ENCODE measurements around the gene DOCK3. TPM values are rescaled to one million over a fixed set of nuclear protein-coding genes. Genes with fewer than 3 reads are reported as not detected.

The DOCK3 gene
- total and polyA plus RNA-seq, 2 of the 4 experiments (the other 2 are of a cell fraction), result under 0.01 to 0.12 TPM

GRCh38 chr3:50930371-50931208, 255.9 kb downstream of the DOCK3 start:
- H2AK5ac ChIP-seq (ENCODE audit: low read depth, low read length), result no peak overlapping the region
- no peak overlapping the region for H3K23ac ChIP-seq (ENCODE audit: low read depth, low read length)
- H3K79me1 ChIP-seq (ENCODE audit: low read depth in 1 of 2, low read length in 2 of 2), result no peaks in the 10 kb centered on the region
- H2BK5ac ChIP-seq (ENCODE audit: low read depth, low read length, poor library complexity, severe bottlenecking), result no peak overlapping the region
- dilution Hi-C loops (cut with HindIII; ENCODE audit: low sequenced_read_pairs, unreplicated experiment), result no loop called here
- H3K4me1 ChIP-seq (ENCODE audit: control insufficient read depth, insufficient read depth, low read length), result no peaks in the 10 kb centered on the region
- ATAC-seq (ENCODE audit: low read depth) (no peak), DNase-seq (no peak)
- no peak overlapping the region for H4K5ac ChIP-seq (ENCODE audit: low read depth, low read length)
- no peaks in the 10 kb centered on the region for H4K20me1 ChIP-seq (ENCODE audit: insufficient read depth, low read length)
- H3K27ac ChIP-seq (ENCODE audit: insufficient read depth, low read length), result no peak overlapping the region
- no peak overlapping the region for H3K4ac ChIP-seq (ENCODE audit: low read depth, low read length)
- no peak for TF ChIP-seq SMC3 (IDR thresholded peaks at IDR 0.05; ENCODE audit: low read depth, low read length)
- TF ChIP-seq POLR2A (IDR thresholded peaks at IDR 0.05; ENCODE audit: low read depth, low read length), result no peak
- TF ChIP-seq RFX5 (IDR thresholded peaks at IDR 0.05; ENCODE audit: low read depth, low read length), result no peak
- TF ChIP-seq MAZ (IDR thresholded peaks at IDR 0.05; ENCODE audit: borderline replicate concordance, low read depth, low read length), result no peak
- TF ChIP-seq FOS (IDR thresholded peaks at IDR 0.05; ENCODE audit: low read depth, low read length), result no peak
- TF ChIP-seq, protein P1, sequence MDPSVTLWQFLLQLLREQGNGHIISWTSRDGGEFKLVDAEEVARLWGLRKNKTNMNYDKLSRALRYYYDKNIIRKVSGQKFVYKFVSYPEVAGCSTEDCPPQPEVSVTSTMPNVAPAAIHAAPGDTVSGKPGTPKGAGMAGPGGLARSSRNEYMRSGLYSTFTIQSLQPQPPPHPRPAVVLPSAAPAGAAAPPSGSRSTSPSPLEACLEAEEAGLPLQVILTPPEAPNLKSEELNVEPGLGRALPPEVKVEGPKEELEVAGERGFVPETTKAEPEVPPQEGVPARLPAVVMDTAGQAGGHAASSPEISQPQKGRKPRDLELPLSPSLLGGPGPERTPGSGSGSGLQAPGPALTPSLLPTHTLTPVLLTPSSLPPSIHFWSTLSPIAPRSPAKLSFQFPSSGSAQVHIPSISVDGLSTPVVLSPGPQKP (IDR thresholded peaks at IDR 0.05; ENCODE audit: borderline replicate concordance, low read depth, low read length), result no peak
- no peak for TF ChIP-seq MAFK (IDR thresholded peaks at IDR 0.05; ENCODE audit: low read depth, low read length)
- no peak for TF ChIP-seq CTCF (conservative IDR thresholded peaks at IDR 0.05; ENCODE audit: low read depth, low read length)
- TF ChIP-seq RCOR1 (IDR thresholded peaks at IDR 0.05; ENCODE audit: insufficient replicate concordance, low read length), result no peak
- ChIA-PET CTCF (no interaction called here), POLR2A (ENCODE audit: unreplicated experiment) (no interaction called here)
- H2BK20ac ChIP-seq (ENCODE audit: low read depth, low read length), result no peak overlapping the region
- no peaks in the 10 kb centered on the region for H3K36me3 ChIP-seq (ENCODE audit: control insufficient read depth, insufficient read depth, low read length)
- H3K9me1 ChIP-seq (ENCODE audit: insufficient read depth, low read length), result no peaks in the 10 kb centered on the region
- no peak overlapping the region for H2AK9ac ChIP-seq (replicated peaks; ENCODE audit: low read depth, low read length, poor library complexity)
- H3K27me3 ChIP-seq (ENCODE audit: control insufficient read depth, insufficient read depth, low read length), result no peaks in the 10 kb centered on the region
- 70% methylated on average over 2 of the region's 20 CpGs; no CpG with 5 or more reads in 1 of the 2 experiments for WGBS, 2 experiments (ENCODE audit: extremely low coverage in 2 of 2, insufficient read length in 1 of 2)
- H3K4me2 ChIP-seq (ENCODE audit: low read depth, low read length), result no peak overlapping the region
- H2AFZ ChIP-seq (replicated peaks; ENCODE audit: low read length, poor library complexity), result no peak overlapping the region
- H3K18ac ChIP-seq (ENCODE audit: low read depth, low read length), result no peak overlapping the region
- in situ Hi-C loops (cut with MboI; ENCODE audit: low sequenced_read_pairs), result no loop called here
- no peak overlapping the region for H4K8ac ChIP-seq (ENCODE audit: low read depth in 2 of 2, low read length in 2 of 2)
- H4K91ac ChIP-seq (ENCODE audit: insufficient read depth, low read depth, low read length), result no peak overlapping the region
- H3K56ac ChIP-seq (ENCODE audit: extremely low read depth, insufficient read depth, low read length), result no peak overlapping the region
- no peaks in the 10 kb centered on the region for H3K9me3 ChIP-seq (ENCODE audit: control insufficient read depth, insufficient read depth, low read length)
- H3K9ac ChIP-seq (ENCODE audit: low read depth, low read length), result no peak overlapping the region
- H2BK120ac ChIP-seq (ENCODE audit: low read depth, low read length), result no peak overlapping the region
- no peak overlapping the region for H3K4me3 ChIP-seq (ENCODE audit: insufficient read depth, low read depth, low read length)
- no TSS peak for BruUV-seq (replicated peaks)
- no peak overlapping the region for H2BK15ac ChIP-seq (ENCODE audit: low read depth, low read length)
- no peak overlapping the region for H3K14ac ChIP-seq (replicated peaks; ENCODE audit: low read depth, low read length)
- intact Hi-C loops (cut with micrococcal nuclease), result no loop called here

Measured in IMR-90 (cell line).